ENCODE data around the gene BMP8A.
"Not testable (repeated sequence)": the region's sequence is repeated elsewhere in the genome, so short reads cannot be mapped to it uniquely, and the experiment has no call there.

BMP8A gene

DNA sequence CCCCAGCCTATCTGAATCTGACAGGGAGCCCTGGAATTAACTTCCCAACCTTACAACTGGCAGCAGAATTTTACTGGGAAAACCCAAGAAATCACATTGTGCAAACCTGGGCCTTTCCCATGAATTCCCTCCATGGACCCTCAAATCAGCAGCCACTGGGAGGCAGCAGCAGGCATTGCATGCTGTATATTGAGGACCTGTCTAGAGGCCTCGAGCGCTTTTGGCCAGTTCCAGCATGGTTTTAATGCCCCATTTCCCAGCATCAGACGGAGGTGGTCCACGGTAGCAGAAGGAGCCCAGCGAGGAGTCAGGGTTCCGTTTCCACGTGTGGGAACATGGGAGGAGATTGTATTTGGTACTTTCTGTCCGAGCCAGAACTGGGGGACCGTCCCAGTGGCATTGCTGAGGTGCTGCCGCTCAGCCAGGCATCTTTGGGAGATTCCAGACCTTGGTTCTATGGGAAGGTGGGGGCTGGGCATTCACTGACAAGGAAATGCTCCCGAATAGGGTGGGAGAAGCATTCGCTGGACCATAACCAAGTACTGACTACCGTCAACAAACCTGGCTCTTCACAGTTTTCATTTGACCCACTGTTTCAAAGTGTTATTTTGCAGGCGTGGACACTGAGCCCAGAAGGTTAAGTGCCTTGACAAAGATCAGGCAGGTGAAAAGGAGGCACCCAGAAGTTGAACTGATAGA, 15.9 kb downstream of the BMP8A start:
- no peak for DNase-seq (ENCODE audit: low spot score)

GRCh38 chr1:39508266-39508665, 16.8 kb downstream of the BMP8A start:
- no peak for DNase-seq (ENCODE audit: low spot score)

DNA sequence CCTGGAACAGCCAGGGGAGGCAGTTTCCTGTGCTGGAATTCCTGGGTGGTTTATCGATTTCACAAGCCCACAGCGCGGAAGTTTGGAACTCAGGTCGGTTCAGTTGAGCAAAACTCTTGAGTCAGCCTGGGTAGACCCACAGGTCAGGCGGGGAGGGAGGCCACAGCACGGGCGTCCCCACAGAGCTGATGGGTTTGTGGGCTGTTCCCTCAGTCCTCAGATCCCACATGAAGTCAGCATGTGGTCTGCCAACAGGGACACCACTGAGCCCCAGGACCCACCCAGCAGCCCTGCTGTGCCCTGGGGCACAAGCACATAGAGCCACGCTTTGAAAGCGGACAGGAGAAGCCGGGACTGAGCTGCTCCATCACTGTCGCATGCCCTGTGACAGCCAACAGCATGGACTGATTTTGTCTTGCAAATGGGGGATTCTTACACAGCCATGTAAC, 17.4 kb downstream of the BMP8A start:
- DNase-seq (ENCODE audit: low spot score): no peak

GRCh38 chr1:39509360-39510009, 18.0 kb downstream of the BMP8A start:
- no peak for DNase-seq (ENCODE audit: low spot score)

GRCh38 chr1:39510570-39511186, 19.2 kb downstream of the BMP8A start:
- not testable (repeated sequence) for DNase-seq (ENCODE audit: low spot score)

GRCh38 chr1:39511477-39511876, 20.0 kb downstream of the BMP8A start:
- DNase-seq (ENCODE audit: low spot score): not testable (repeated sequence)

GRCh38 chr1:39512234-39512847, 20.9 kb downstream of the BMP8A start:
- DNase-seq (ENCODE audit: low spot score): not testable (repeated sequence)

GRCh38 chr1:39514710-39515124, 23.3 kb downstream of the BMP8A start:
- DNase-seq (ENCODE audit: low spot score): not testable (repeated sequence)

DNA sequence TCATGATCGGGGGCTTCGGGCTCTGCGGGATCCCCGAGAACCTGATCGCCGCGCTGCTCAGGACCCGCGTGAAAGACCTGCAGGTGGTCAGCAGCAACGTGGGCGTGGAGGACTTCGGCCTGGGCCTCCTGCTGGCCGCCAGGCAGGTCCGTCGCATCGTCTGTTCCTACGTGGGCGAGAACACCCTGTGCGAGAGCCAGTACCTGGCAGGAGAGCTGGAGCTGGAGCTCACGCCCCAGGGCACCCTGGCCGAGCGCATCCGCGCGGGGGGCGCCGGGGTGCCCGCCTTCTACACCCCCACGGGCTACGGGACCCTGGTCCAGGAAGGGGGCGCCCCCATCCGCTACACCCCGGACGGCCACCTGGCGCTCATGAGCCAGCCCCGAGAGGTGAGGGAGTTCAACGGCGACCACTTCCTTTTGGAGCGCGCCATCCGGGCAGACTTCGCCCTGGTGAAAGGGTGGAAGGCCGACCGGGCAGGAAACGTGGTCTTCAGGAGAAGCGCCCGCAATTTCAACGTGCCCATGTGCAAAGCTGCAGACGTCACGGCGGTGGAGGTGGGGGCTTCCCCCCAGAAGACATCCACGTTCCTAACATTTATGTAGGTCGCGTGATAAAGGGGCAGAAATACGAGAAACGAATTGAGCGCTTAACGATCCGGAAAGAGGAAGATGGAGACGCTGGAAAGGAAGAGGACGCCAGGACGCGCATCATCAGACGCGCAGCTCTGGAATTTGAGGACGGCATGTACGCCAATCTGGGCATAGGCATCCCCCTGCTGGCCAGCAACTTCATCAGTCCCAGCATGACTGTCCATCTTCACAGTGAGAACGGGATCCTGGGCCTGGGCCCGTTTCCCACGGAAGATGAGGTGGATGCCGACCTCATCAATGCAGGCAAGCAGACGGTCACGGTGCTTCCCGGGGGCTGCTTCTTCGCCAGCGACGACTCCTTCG, 24.0 kb downstream of the BMP8A start:
- DNase-seq (ENCODE audit: low spot score): not testable (repeated sequence)

DNA sequence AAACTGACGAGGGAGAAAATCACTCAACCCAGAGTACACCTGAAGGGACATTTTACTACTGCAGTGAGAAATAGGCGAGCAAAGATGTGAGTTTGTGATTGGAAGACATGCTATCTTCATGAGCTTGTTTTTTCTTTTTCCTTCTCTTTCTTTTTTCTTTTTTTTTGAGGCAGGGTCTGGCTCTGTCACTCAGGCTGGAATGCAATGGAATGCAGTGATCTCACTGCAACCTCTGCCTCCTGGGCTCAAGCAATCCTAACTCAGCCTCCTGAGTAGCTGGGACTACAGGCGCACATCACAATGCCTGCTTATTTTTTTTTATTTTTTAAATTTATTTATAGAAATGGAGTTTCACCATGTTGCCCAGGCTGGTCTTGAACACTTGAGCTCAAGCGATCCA, 25.4 kb downstream of the BMP8A start:
- DNase-seq (ENCODE audit: low spot score): not testable (repeated sequence)

GRCh38 chr1:39517936-39518335, 26.5 kb downstream of the BMP8A start:
- not testable (repeated sequence) for DNase-seq (ENCODE audit: low spot score)

- DNase-seq (ENCODE audit: low spot score): not testable (repeated sequence)
Measured at GRCh38 chr1:39519376-39519775, 27.9 kb downstream of the BMP8A start.

- not testable (repeated sequence) for DNase-seq (ENCODE audit: low spot score)
Measured at GRCh38 chr1:39522221-39522620, 30.8 kb downstream of the BMP8A start.

DNA sequence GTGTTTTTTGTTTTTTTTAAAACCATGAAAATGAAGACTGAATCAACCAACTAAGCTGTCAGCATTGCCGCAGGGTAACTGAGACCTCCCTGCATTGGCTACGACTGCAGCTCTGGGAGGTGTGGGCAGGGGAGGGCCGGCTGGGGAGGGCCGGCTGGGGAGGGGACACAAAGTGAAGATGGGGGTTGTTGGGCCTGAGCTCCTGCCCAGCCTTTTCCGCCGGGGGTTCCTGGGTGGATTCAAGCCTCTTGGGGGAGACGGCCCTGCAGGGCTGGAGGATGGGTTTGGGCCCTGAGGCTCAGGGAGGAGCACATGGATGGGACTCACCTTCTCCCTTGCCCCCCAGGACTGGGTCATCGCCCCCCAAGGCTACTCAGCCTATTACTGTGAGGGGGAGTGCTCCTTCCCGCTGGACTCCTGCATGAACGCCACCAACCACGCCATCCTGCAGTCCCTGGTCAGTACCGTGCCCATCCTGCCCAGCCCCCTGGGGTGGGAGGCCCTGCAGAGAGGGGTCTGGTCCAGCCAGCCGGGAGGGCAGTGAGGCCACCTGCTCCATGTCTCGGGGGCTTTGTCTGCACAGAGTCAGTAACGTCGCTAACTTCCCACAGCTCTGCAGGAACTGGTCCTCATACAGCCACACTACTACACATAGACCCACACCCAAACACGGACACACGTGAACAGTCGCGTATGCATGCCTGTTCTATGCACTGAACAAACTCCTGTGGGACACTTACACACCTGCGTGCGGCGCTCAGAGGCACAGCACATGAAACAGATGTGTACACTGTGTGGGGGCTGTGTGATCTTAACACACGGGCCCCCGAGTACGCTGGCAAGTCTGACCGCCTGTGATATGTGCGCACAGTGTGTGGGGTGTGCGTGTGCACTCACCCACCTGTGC, 31.5 kb downstream of the BMP8A start:
- DNase-seq (ENCODE audit: low spot score): no peak

DNA sequence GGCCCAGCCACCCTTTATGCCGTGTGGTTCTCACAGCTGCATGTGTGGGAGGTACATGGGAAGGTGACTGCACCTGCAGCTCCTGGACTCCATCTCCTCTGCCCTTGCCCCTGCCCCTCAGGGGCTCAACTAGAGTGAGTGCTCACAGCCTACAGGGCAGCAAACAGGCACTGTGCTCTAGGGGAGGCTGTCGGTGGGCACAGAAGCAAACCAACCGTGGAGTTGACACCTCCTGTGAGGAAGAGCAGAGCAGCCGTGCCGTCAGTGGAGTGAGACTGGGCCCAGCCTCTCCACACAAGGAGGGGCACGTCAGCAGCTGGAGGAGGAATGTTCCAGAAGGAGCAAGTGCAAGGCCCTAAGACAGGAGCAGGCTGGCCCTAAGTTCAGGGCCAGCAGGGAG, 32.7 kb downstream of the BMP8A start:
- DNase-seq (ENCODE audit: low spot score): no peak

DNA sequence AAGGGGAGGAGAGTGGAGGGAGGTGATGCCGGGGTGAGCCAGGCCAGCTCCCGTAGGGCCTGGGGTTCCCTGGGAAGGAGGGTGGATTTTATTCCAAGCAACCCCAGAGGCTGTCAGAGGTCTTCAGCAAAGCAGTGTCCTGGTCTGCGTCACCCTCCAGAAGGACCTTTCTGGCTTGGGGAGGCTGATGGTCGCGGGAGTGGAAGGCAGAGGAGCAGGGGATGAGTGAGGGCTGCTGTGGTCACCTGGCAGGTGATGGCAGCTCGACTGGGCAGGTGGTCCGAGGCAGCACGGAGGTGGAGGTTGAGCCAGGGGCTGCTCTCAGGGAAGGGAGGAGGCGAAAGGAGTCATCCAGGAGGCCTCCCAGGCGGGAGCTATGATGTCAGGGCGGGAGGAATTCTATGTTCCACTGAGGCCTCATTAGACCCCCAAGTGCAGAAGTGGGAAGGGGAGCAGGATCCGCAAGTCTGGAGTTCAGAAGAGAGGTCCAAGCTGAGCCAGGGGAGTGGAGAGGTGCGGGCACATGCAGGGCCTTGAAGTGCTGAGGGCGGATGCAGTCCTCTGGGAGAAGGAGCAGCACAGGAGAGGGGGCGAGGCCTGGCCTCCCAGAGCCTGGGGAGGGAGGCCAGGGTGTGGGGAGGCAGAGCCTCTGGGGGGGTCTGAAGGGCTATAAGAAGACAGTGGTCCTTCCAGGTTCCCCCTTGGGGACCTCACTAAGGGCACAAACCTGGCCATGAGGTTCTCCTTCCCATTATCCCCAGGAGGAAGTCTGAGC, 33.3 kb downstream of the BMP8A start:
- DNase-seq (ENCODE audit: low spot score): no peak

DNA sequence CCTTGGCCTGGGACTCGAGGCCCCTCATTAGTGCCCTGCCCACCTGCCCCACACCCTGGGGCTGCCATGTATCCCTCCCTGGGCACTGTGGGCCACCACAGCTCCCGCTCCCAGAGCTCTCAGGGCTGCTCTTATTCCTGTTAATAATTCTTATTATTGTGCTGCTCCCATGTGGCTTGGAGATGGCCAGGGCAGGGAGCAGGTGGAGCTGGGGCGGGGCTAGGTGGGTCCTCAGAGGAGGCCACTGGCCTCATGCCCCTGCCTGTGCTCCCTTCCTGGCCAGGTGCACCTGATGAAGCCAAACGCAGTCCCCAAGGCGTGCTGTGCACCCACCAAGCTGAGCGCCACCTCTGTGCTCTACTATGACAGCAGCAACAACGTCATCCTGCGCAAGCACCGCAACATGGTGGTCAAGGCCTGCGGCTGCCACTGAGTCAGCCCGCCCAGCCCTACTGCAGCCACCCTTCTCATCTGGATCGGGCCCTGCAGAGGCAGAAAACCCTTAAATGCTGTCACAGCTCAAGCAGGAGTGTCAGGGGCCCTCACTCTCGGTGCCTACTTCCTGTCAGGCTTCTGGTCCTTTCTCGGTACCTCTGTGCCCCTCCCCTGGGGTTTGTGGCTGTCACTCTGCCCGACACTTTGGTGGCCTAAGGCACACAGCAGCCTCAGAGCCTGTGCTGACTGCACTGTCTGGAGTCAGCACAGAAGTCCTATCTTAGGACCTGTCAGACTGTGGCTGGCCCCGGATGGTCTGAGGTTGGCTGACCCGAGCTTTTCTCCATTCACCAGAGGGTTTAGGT, 34.1 kb downstream of the BMP8A start:
- no peak for DNase-seq (ENCODE audit: low spot score)

- DNase-seq (ENCODE audit: low spot score): no peak
Measured at GRCh38 chr1:39526466-39527189, 35.2 kb downstream of the BMP8A start.
